OCI-LY1 (cell line): ENCODE data around the gene DCBLD2.

Source experiments
- CTCF ChIP-seq: fragments of 200-600 bp; sonication (generic), shearing (Covaris generic); IDR thresholded peaks from 2 replicates; pipeline ENCODE4 v1.5.1; 2017; ENCODE audit warnings: mild to moderate bottlenecking, antibody characterized with exemption, low read length, moderate library complexity, mixed read lengths
- EZH2 ChIP-seq: fragments of 200-600 bp; sonication (generic), shearing (Covaris generic); IDR thresholded peaks from 2 replicates; pipeline ENCODE4 v1.8.0; 2017; ENCODE audit warnings: borderline replicate concordance, mixed run types, mild to moderate bottlenecking, antibody characterized with exemption, low read length, moderate library complexity, mixed read lengths

GRCh38 chr3:98776140-98776493 lies 125.4 kb downstream of the DCBLD2 start:
- TF ChIP-seq CTCF, result no peak
- TF ChIP-seq EZH2, result no peak
